Mesendoderm (in vitro differentiated cells): ENCODE measurements around the gene WBP2NL.

ENCODE experiments used
- DNase-seq: peaks from one replicate; pipeline ENCODE4 v3.0.0; 2013
- H2AK5ac ChIP-seq: 2 replicates; pipeline ENCODE4 v1.6.1; 2013; ENCODE audit warnings: low read length, inconsistent platforms
- H2BK120ac ChIP-seq: 2 replicates; pipeline ENCODE4 v1.6.1; 2013; ENCODE audit warnings: low read depth, mild to moderate bottlenecking, low read length, moderate library complexity, mixed read lengths
- H2BK15ac ChIP-seq: replicated peaks from 2 replicates; pipeline ENCODE4 v1.6.1; 2013; ENCODE audit warnings: low read depth, mild to moderate bottlenecking, moderate library complexity
- H2BK5ac ChIP-seq: 2 replicates; pipeline ENCODE4 v1.6.1; 2013; ENCODE audit warnings: low read length, inconsistent platforms
- H3K18ac ChIP-seq: 2 replicates; pipeline ENCODE4 v1.6.1; 2013; ENCODE audit warnings: mild to moderate bottlenecking, low read length, mixed read lengths
- H3K23ac ChIP-seq: one replicate; pipeline ENCODE4 v1.6.1; 2013; ENCODE audit warnings: low read length
- H3K27ac ChIP-seq: 2 replicates; pipeline ENCODE4 v1.5.1; 2013; ENCODE audit warnings: low read depth, mild to moderate bottlenecking, inconsistent platforms, low read length, moderate library complexity
- H3K27me3 ChIP-seq: 2 replicates; pipeline ENCODE4 v1.6.1; 2013; ENCODE audit warnings: low read length, control low read depth, mild to moderate bottlenecking, inconsistent platforms; ENCODE audit not compliant: insufficient read depth, poor library complexity
- H3K36me3 ChIP-seq: 2 replicates; pipeline ENCODE4 v1.6.1; 2013; ENCODE audit warnings: low read length, inconsistent platforms; ENCODE audit not compliant: control insufficient read depth, insufficient read depth
- H3K4ac ChIP-seq: one replicate; pipeline ENCODE4 v1.6.1; 2013; ENCODE audit warnings: low read depth, mild to moderate bottlenecking, low read length, moderate library complexity
- H3K4me1 ChIP-seq: 2 replicates; pipeline ENCODE4 v1.6.1; 2013; ENCODE audit warnings: low read depth, low read length, inconsistent platforms; ENCODE audit not compliant: control insufficient read depth
- H3K4me2 ChIP-seq: 2 replicates; pipeline ENCODE4 v1.6.1; 2013; ENCODE audit warnings: low read length
- H3K4me3 ChIP-seq: 2 replicates; pipeline ENCODE4 v1.5.1; 2013; ENCODE audit warnings: mild to moderate bottlenecking, low read length
- H3K56ac ChIP-seq: one replicate; pipeline ENCODE4 v1.6.1; 2013; ENCODE audit warnings: low read length
- H3K79me1 ChIP-seq: 2 replicates; pipeline ENCODE4 v1.6.1; 2013; ENCODE audit warnings: low read length, inconsistent platforms
- H3K79me2 ChIP-seq: 2 replicates; pipeline ENCODE4 v1.6.1; 2013; ENCODE audit warnings: mild to moderate bottlenecking, low read length; ENCODE audit not compliant: control insufficient read depth, insufficient read depth
- H3K9ac ChIP-seq: 2 replicates; pipeline ENCODE4 v1.6.1; 2013; ENCODE audit warnings: low read length, inconsistent platforms
- H4K5ac ChIP-seq: one replicate; pipeline ENCODE4 v1.6.1; 2013; ENCODE audit warnings: low read length
- H4K8ac ChIP-seq: one replicate; pipeline ENCODE4 v1.6.1; 2013; ENCODE audit warnings: low read depth, mild to moderate bottlenecking, control low read depth, low read length, moderate library complexity
- WGBS: extraction: QIAGEN DNeasy Blood & Tissue Kit; methylation state at CpG from one replicate; pipeline ENCODE4 v1.1.7; 2013; ENCODE audit warnings: low lambda C conversion rate, missing lambda C conversion rate; ENCODE audit not compliant: insufficient coverage; ENCODE audit errors: extremely low coverage; 5-methylcytosine and 5-hydroxymethylcytosine counted together

WBP2NL gene

DNA sequence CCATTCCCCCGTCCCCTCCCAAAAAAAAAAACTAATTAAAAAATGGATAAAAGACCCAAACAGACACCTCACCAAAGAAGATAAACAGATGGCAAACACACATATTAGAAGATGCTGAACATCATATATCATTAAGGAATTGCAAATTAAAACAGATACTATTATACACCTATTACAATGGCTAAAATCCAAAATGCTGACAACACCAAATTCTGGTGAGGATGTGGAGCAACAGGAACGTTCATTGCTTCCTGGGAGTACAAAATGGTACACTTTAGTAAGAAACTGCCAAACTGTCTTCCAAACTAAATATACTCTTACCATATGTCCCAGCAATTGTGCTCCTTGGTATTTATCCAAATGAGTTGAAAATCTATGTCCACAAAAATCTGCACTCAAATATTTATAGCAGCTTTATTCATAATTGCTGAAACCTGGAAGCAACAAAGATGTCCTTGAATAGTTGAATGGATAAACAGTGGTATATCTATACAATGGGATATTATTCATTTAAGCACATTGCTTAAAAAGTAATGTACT is 52.1 kb downstream of the WBP2NL start:
- Histone ChIP-seq H2BK15ac (no peak overlapping the region), H3K4ac (no peak overlapping the region), H3K9ac (no peak overlapping the region), H3K79me2 (no peaks in the 10 kb centered on the region), H3K56ac (no peak overlapping the region), H3K23ac (no peak overlapping the region), H3K4me2 (no peak overlapping the region), H3K4me1 (no peaks in the 10 kb centered on the region), H2AK5ac (no peak overlapping the region), H3K4me3 (no peak overlapping the region), H4K5ac (no peak overlapping the region), H3K27me3 (no peaks in the 10 kb centered on the region), H3K36me3 (no peaks in the 10 kb centered on the region), H3K18ac (no peak overlapping the region), H2BK5ac (no peak overlapping the region), H3K27ac (no peak overlapping the region), H3K79me1 (no peaks in the 10 kb centered on the region), H2BK120ac (no peak overlapping the region), H4K8ac (no peak overlapping the region)
- DNase-seq: no peak
- WGBS: no CpG with 5 or more reads among the region's 2 CpGs

DNA sequence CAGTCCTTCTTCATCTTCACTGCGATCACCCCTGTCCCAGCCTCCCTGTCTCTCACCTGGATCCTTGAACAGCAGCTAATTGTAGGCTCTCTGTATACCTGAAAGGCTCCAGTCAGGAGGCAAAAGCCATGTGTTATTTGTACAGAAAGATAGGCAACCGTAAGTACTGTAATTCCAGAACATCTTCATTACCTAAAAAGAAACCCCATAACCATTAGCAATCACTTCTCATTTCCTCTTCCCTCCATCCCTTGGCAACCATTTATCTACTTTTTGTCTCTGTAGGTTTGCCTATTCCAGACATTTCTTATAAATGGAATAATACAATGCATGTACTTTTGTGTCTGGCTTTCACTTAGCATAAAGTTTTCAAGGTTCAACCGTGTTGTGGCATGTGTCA is 54.2 kb downstream of the WBP2NL start:
- Histone ChIP-seq H3K4me2 (no peak overlapping the region), H3K79me1 (no peaks in the 10 kb centered on the region), H3K27ac (no peak overlapping the region), H3K56ac (no peak overlapping the region), H3K18ac (no peak overlapping the region), H4K8ac (no peak overlapping the region), H3K27me3 (no peaks in the 10 kb centered on the region), H3K79me2 (no peaks in the 10 kb centered on the region), H3K9ac (no peak overlapping the region), H3K4ac (no peak overlapping the region), H3K36me3 (no peaks in the 10 kb centered on the region), H3K4me3 (no peak overlapping the region), H2BK15ac (no peak overlapping the region), H2BK5ac (no peak overlapping the region), H3K4me1 (no peaks in the 10 kb centered on the region), H2AK5ac (no peak overlapping the region), H4K5ac (no peak overlapping the region), H3K23ac (peak overlapping the region; percentile 15), H2BK120ac (no peak overlapping the region)
- no peak for DNase-seq
- no CpG with 5 or more reads among the region's 3 CpGs for WGBS

- no peak overlapping the region for H3K9ac ChIP-seq
- H3K4me1 ChIP-seq: no peaks in the 10 kb centered on the region
- DNase-seq: no peak
- no peak overlapping the region for H3K27ac ChIP-seq
- no peak overlapping the region for H3K23ac ChIP-seq
- H3K36me3 ChIP-seq: no peaks in the 10 kb centered on the region
- no peak overlapping the region for H3K56ac ChIP-seq
- H4K5ac ChIP-seq: no peak overlapping the region
- no peak overlapping the region for H4K8ac ChIP-seq
- WGBS: no CpG with 5 or more reads among the region's 1 CpG
- H3K79me1 ChIP-seq: no peaks in the 10 kb centered on the region
- H3K27me3 ChIP-seq: no peaks in the 10 kb centered on the region
- H2BK15ac ChIP-seq: no peak overlapping the region
- no peak overlapping the region for H2AK5ac ChIP-seq
- H3K4me2 ChIP-seq: no peak overlapping the region
- H3K79me2 ChIP-seq: no peaks in the 10 kb centered on the region
- H3K4ac ChIP-seq: no peak overlapping the region
- no peak overlapping the region for H2BK5ac ChIP-seq
- H2BK120ac ChIP-seq: no peak overlapping the region
- no peak overlapping the region for H3K4me3 ChIP-seq
- no peak overlapping the region for H3K18ac ChIP-seq
Measured at GRCh38 chr22:42056757-42057511, 58.3 kb downstream of the WBP2NL start.

DNA sequence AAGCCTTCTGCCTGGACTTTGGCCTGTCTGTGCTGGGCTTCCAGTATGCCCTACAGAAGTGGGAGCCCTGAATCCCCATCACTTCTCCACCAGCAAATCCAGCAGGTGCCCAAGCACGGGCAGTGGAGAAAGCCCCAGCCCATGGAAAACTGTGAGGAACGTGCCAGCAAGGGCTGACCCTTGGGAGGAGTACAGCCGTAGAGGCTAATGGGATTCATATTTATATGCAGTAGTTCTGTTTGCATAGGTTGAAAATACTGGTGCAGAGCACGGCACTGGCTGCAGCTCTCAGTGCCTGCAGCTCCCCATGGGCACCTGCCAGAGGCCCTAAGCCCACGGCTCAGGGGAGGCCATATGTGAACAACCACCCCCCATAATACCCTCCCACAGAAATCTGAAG is 61.9 kb downstream of the WBP2NL start:
- no peak overlapping the region for H3K23ac ChIP-seq
- no peak overlapping the region for H4K8ac ChIP-seq
- DNase-seq: no peak
- no peak overlapping the region for H2BK120ac ChIP-seq
- no peak overlapping the region for H4K5ac ChIP-seq
- no peak overlapping the region for H3K9ac ChIP-seq
- H3K4me3 ChIP-seq: no peak overlapping the region
- no peak overlapping the region for H3K56ac ChIP-seq
- no peak overlapping the region for H3K4me2 ChIP-seq
- no peaks in the 10 kb centered on the region for H3K27me3 ChIP-seq
- H2BK5ac ChIP-seq: no peak overlapping the region
- no peak overlapping the region for H3K27ac ChIP-seq
- WGBS: no CpG with 5 or more reads among the region's 5 CpGs
- no peak overlapping the region for H2AK5ac ChIP-seq
- no peaks in the 10 kb centered on the region for H3K36me3 ChIP-seq
- H3K79me1 ChIP-seq: no peaks in the 10 kb centered on the region
- H2BK15ac ChIP-seq: no peak overlapping the region
- H3K18ac ChIP-seq: no peak overlapping the region
- no peak overlapping the region for H3K4ac ChIP-seq
- no peaks in the 10 kb centered on the region for H3K79me2 ChIP-seq
- H3K4me1 ChIP-seq: peaks cover 4% of the 10 kb centered on the region

- Histone ChIP-seq H2BK15ac (no peak overlapping the region), H3K4me3 (no peak overlapping the region), H3K4me2 (no peak overlapping the region), H3K4me1 (peaks cover 7% of the 10 kb centered on the region), H3K36me3 (no peaks in the 10 kb centered on the region), H3K4ac (no peak overlapping the region), H3K18ac (no peak overlapping the region), H3K9ac (no peak overlapping the region), H2AK5ac (no peak overlapping the region), H3K79me1 (no peaks in the 10 kb centered on the region), H4K8ac (no peak overlapping the region), H3K79me2 (no peaks in the 10 kb centered on the region), H3K56ac (no peak overlapping the region), H3K27ac (no peak overlapping the region), H2BK120ac (no peak overlapping the region), H3K27me3 (no peaks in the 10 kb centered on the region), H4K5ac (no peak overlapping the region), H2BK5ac (no peak overlapping the region), H3K23ac (no peak overlapping the region)
- no CpG with 5 or more reads among the region's 7 CpGs for WGBS
- DNase-seq: no peak
Measured at GRCh38 chr22:42061041-42061440, 62.5 kb downstream of the WBP2NL start.
